Astrocyte (in vitro differentiated cells and primary cell): ENCODE data around the gene SPRY1. TPM values are rescaled to one million over a fixed set of nuclear protein-coding genes. Genes with fewer than 3 reads are reported as not detected.

Experiments used
- DNase-seq: peaks from one replicate; pipeline ENCODE4 v3.0.0-alpha.2; 2010; ENCODE audit warnings: low read depth
- FAIRE-seq: peaks from 2 replicates; lab custom pipeline; 2011; peaks lifted over from hg19 to GRCh38; lab: Jason Lieb, UNC
- H2AFZ ChIP-seq: 2 replicates; pipeline ENCODE4 v1.6.0; 2012; ENCODE audit warnings: low read depth, low read length, inconsistent platforms
- H3K27ac ChIP-seq: 2 replicates; pipeline ENCODE4 v1.5.1; 2011; ENCODE audit warnings: low read depth, low read length, inconsistent platforms
- H3K27me3 ChIP-seq: 2 replicates; pipeline ENCODE4 v1.6.0; 2011; ENCODE audit warnings: low read length, inconsistent platforms; ENCODE audit not compliant: insufficient read depth
- H3K36me3 ChIP-seq: 2 replicates; pipeline ENCODE4 v1.5.1; 2011; ENCODE audit warnings: low read length, inconsistent platforms; ENCODE audit not compliant: insufficient read depth
- H3K4me1 ChIP-seq: 2 replicates; pipeline ENCODE4 v1.5.1; 2011; ENCODE audit warnings: low read length, inconsistent platforms; ENCODE audit not compliant: insufficient read depth
- H3K4me2 ChIP-seq: 2 replicates; pipeline ENCODE4 v1.6.0; 2012; ENCODE audit warnings: low read length, inconsistent platforms
- H3K4me3 ChIP-seq: 2 replicates; pipeline ENCODE4 v1.5.1; 2011; ENCODE audit warnings: low read depth, mild to moderate bottlenecking, low read length, inconsistent platforms; ENCODE audit not compliant: insufficient read depth
- H3K79me2 ChIP-seq: 2 replicates; pipeline ENCODE4 v1.6.0; 2012; ENCODE audit warnings: mild to moderate bottlenecking, low read length, inconsistent platforms; ENCODE audit not compliant: insufficient read depth
- H3K9ac ChIP-seq: 2 replicates; pipeline ENCODE4 v1.6.0; 2012; ENCODE audit warnings: mild to moderate bottlenecking, low read length, inconsistent platforms
- H3K9me3 ChIP-seq: 2 replicates; pipeline ENCODE4 v1.5.1; 2012; ENCODE audit warnings: low read depth, mild to moderate bottlenecking, low read length, inconsistent platforms; ENCODE audit not compliant: insufficient read depth
- H4K20me1 ChIP-seq: 2 replicates; pipeline ENCODE4 v1.6.0; 2012; ENCODE audit warnings: low read length, inconsistent platforms; ENCODE audit not compliant: insufficient read depth
- H3K27ac Mint-ChIP-seq: one replicate; pipeline ENCODE4 v1.8.0; 2021; ENCODE audit warnings: mild to moderate bottlenecking, mixed read lengths; ENCODE audit not compliant: unreplicated experiment
- H3K27me3 Mint-ChIP-seq: one replicate; pipeline ENCODE4 v1.8.0; 2021; ENCODE audit warnings: low read depth, mixed read lengths; ENCODE audit not compliant: unreplicated experiment
- H3K36me3 Mint-ChIP-seq: one replicate; pipeline ENCODE4 v1.8.0; 2021; ENCODE audit warnings: low read depth, mixed read lengths; ENCODE audit not compliant: unreplicated experiment
- H3K4me1 Mint-ChIP-seq: one replicate; pipeline ENCODE4 v1.8.0; 2021; ENCODE audit warnings: low read depth, mixed read lengths; ENCODE audit not compliant: unreplicated experiment
- H3K4me3 Mint-ChIP-seq: one replicate; pipeline ENCODE4 v1.8.0; 2021; ENCODE audit warnings: mild to moderate bottlenecking, moderate library complexity, mixed read lengths; ENCODE audit not compliant: unreplicated experiment
- H3K9me3 Mint-ChIP-seq: one replicate; pipeline ENCODE4 v1.8.0; 2021; ENCODE audit warnings: mild to moderate bottlenecking, mixed read lengths; ENCODE audit not compliant: unreplicated experiment
- EZH2 ChIP-seq: IDR thresholded peaks from 2 replicates; pipeline ENCODE4 v1.6.1; 2012; ENCODE audit warnings: mild to moderate bottlenecking, low read length, inconsistent platforms; ENCODE audit not compliant: insufficient read depth
- total RNA-seq: library from RNA; stranded (reverse); gene quantifications from 2 replicates; pipeline ENCODE4 v1.2.1, GENCODE V29; 2021
- TF ChIP-seq, protein P1 (sequence below): IDR thresholded peaks from 2 replicates; pipeline ENCODE4 v1.5.1; 2011; ENCODE audit warnings: low read depth, mild to moderate bottlenecking, inconsistent platforms, low read length, moderate library complexity; ENCODE audit not compliant: insufficient read depth

Gene SPRY1
- total RNA-seq, 1 donor from 2014 or later, result 51.6 TPM

DNA sequence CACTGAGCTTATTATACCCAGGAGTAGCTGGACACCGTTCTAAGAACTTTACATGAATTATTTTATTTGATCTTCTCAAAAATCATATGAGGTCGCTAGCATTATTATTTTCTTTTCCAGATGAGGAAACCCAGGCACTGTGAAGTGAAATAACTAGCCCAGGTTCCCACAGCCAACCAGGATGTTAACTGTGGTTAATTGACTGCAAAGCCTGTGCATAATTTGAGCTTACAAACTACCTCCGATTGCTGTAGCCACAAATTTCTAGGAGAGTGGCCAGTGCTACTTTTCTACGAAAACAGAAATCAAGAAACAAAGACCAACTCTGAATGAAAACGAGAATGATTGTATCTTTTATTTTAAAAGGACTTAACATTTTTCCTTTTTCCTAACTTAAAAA, 27.2 kb downstream of the SPRY1 start:
- Mint-ChIP-seq H3K27me3 (no peaks in the 10 kb centered on the region), H3K9me3 (peaks cover 10% of the 10 kb centered on the region), H3K27ac (no peak overlapping the region), H3K4me3 (no peak overlapping the region), H3K36me3 (no peaks in the 10 kb centered on the region), H3K4me1 (peaks cover under 1% of the 10 kb centered on the region)
- Histone ChIP-seq H3K4me3 (no peak overlapping the region), H3K79me2 (no peaks in the 10 kb centered on the region), H3K27me3 (no peaks in the 10 kb centered on the region), H3K4me2 (no peak overlapping the region), H3K27ac (no peak overlapping the region), H3K9me3 (no peaks in the 10 kb centered on the region), H4K20me1 (no peaks in the 10 kb centered on the region), H3K36me3 (no peaks in the 10 kb centered on the region), H3K4me1 (peaks cover 2% of the 10 kb centered on the region), H3K9ac (no peak overlapping the region), H2AFZ (no peak overlapping the region)
- TF ChIP-seq EZH2, result no peak
- TF ChIP-seq, protein P1, sequence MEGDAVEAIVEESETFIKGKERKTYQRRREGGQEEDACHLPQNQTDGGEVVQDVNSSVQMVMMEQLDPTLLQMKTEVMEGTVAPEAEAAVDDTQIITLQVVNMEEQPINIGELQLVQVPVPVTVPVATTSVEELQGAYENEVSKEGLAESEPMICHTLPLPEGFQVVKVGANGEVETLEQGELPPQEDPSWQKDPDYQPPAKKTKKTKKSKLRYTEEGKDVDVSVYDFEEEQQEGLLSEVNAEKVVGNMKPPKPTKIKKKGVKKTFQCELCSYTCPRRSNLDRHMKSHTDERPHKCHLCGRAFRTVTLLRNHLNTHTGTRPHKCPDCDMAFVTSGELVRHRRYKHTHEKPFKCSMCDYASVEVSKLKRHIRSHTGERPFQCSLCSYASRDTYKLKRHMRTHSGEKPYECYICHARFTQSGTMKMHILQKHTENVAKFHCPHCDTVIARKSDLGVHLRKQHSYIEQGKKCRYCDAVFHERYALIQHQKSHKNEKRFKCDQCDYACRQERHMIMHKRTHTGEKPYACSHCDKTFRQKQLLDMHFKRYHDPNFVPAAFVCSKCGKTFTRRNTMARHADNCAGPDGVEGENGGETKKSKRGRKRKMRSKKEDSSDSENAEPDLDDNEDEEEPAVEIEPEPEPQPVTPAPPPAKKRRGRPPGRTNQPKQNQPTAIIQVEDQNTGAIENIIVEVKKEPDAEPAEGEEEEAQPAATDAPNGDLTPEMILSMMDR, result no peak
- FAIRE-seq (no peak), DNase-seq (no peak)

GRCh38 chr4:123427951-123428350, 31.4 kb downstream of the SPRY1 start:
- Histone ChIP-seq H3K79me2 (no peaks in the 10 kb centered on the region), H3K4me2 (no peak overlapping the region), H3K9me3 (no peaks in the 10 kb centered on the region), H3K4me1 (no peaks in the 10 kb centered on the region), H3K27me3 (no peaks in the 10 kb centered on the region), H3K4me3 (no peak overlapping the region), H3K27ac (no peak overlapping the region), H3K9ac (no peak overlapping the region), H2AFZ (no peak overlapping the region), H3K36me3 (no peaks in the 10 kb centered on the region), H4K20me1 (no peaks in the 10 kb centered on the region)
- Mint-ChIP-seq H3K4me1 (no peaks in the 10 kb centered on the region), H3K9me3 (peaks cover 13% of the 10 kb centered on the region), H3K27ac (no peak overlapping the region), H3K27me3 (no peaks in the 10 kb centered on the region), H3K36me3 (no peaks in the 10 kb centered on the region), H3K4me3 (no peak overlapping the region)
- DNase-seq (no peak), FAIRE-seq (no peak)
- no peak for TF ChIP-seq EZH2
- TF ChIP-seq, protein P1, result no peak

- no peak overlapping the region for H3K4me3 ChIP-seq
- no peaks in the 10 kb centered on the region for H3K4me1 Mint-ChIP-seq
- H3K27ac Mint-ChIP-seq, result no peak overlapping the region
- no peak for FAIRE-seq
- no peaks in the 10 kb centered on the region for H4K20me1 ChIP-seq
- no peak for DNase-seq
- H2AFZ ChIP-seq, result no peak overlapping the region
- no peak overlapping the region for H3K27ac ChIP-seq
- no peak overlapping the region for H3K9ac ChIP-seq
- no peak overlapping the region for H3K4me3 Mint-ChIP-seq
- no peaks in the 10 kb centered on the region for H3K9me3 ChIP-seq
- TF ChIP-seq, protein P1, result no peak
- TF ChIP-seq EZH2, result no peak
- H3K36me3 ChIP-seq, result no peaks in the 10 kb centered on the region
- no peaks in the 10 kb centered on the region for H3K27me3 ChIP-seq
- H3K4me2 ChIP-seq, result no peak overlapping the region
- H3K27me3 Mint-ChIP-seq, result no peaks in the 10 kb centered on the region
- H3K4me1 ChIP-seq, result no peaks in the 10 kb centered on the region
- peaks cover 19% of the 10 kb centered on the region for H3K9me3 Mint-ChIP-seq
- no peaks in the 10 kb centered on the region for H3K79me2 ChIP-seq
- H3K36me3 Mint-ChIP-seq, result no peaks in the 10 kb centered on the region
These were observed 33.4 kb downstream of the SPRY1 start for GRCh38 chr4:123430031-123430430.
